H4 (cell line): Measurements from ENCODE around the gene TSPEAR. TPM values are rescaled to one million over a fixed set of nuclear protein-coding genes. Genes with fewer than 3 reads are reported as not detected.
"Not testable (repeated sequence)": the region's sequence is repeated elsewhere in the genome, so short reads cannot be mapped to it uniquely, and the experiment has no call there.

ENCODE experiments used
- DNase-seq: peaks from one replicate; pipeline ENCODE4 v3.0.0-alpha.2; 2015; ENCODE audit warnings: low spot score
- total RNA-seq: library from RNA; depleted of rRNA; stranded (reverse); fragments of >200 nt; shearing (Covaris generic); gene quantifications from 2 replicates; pipeline ENCODE4 v1.2.3, GENCODE V29; 2014

The TSPEAR gene
- total RNA-seq, 1 experiment from 2014 or later = 0.08 TPM

DNA sequence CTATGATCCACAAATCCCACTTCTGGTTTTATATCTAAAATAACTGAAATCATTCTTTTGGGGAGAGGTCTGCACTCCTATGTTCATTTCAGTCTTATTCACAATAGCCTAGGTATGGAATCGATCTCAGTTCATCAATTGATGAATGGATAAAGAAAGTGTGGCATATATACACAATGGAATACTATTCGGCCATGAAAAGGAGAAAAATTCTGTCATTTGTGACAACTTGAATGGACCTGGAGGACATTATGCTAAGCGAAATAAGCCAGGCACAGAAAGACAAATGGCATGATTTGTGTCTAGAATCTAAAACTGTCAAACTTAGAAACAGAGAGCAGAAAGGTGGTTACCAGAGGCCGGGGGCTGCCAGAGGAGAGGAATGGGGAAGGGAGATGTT is 104.9 kb downstream of the TSPEAR start:
- DNase-seq = no peak

GRCh38 chr21:44603911-44604310 is 107.5 kb downstream of the TSPEAR start:
- no peak for DNase-seq

- no peak for DNase-seq
These were observed 108.1 kb downstream of the TSPEAR start for GRCh38 chr21:44603109-44603875.

DNA sequence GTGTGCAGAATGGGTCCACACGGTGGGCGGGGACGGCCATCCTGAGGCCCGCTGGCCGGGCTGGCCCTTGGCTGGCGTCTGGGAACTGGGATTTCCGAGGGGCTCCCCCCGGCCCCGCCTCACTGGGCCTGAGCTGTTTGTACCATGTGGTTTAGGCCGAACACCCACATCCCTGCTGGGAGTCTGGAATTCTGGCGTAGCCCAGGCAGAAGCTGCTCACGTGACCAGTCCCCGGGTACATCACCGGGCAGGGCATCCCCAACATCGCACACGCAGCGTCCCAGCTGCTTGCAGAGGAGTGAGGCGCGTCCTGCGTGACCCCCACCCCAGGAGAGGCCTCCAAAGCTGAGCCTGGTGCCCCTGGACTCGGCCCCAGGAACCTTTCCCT is 108.9 kb downstream of the TSPEAR start:
- DNase-seq = no peak

GRCh38 chr21:44601596-44602462 is 109.5 kb downstream of the TSPEAR start:
- DNase-seq = no peak

GRCh38 chr21:44601091-44601490 is 110.3 kb downstream of the TSPEAR start:
- not testable (repeated sequence) for DNase-seq

DNA sequence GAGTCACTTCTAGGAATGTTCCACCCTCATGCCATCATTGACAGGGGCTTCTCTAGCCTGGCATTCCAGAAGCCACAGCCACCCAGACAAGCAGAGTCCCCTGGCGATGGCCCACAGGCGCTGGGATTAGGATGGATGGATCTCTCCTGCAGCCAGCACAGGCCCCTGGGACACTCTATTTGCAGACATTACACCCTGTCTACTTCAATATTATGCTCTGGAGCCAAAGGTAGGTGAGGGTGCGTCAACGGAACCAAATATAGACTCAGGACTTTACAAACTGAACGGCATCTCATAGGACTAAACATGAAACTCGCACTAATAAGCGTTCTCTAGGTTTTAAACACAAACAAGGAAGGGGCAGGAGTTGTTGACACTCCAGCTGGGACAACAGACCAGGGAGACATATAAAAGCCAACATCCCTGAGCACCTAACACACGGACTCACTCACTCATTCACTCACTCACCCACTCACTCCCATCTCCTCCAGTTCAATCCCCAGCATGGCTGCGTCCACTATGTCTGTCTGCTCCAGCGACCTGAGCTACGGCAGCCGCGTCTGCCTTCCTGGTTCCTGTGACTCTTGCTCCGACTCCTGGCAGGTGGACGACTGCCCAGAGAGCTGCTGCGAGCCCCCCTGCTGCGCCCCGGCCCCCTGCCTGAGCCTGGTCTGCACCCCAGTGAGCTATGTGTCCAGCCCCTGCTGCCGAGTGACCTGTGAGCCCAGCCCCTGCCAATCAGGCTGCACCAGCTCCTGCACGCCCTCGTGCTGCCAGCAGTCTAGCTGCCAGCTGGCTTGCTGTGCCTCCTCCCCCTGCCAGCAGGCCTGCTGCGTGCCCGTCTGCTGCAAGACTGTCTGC is 111.0 kb downstream of the TSPEAR start, which contains the start of gene KRTAP10-7:
Gene KRTAP10-7 (plus strand): TSS at position 480 of the 861 bp plus-strand sequence. CDS start 25 bp downstream, at position 505.
- not testable (repeated sequence) for DNase-seq

DNA sequence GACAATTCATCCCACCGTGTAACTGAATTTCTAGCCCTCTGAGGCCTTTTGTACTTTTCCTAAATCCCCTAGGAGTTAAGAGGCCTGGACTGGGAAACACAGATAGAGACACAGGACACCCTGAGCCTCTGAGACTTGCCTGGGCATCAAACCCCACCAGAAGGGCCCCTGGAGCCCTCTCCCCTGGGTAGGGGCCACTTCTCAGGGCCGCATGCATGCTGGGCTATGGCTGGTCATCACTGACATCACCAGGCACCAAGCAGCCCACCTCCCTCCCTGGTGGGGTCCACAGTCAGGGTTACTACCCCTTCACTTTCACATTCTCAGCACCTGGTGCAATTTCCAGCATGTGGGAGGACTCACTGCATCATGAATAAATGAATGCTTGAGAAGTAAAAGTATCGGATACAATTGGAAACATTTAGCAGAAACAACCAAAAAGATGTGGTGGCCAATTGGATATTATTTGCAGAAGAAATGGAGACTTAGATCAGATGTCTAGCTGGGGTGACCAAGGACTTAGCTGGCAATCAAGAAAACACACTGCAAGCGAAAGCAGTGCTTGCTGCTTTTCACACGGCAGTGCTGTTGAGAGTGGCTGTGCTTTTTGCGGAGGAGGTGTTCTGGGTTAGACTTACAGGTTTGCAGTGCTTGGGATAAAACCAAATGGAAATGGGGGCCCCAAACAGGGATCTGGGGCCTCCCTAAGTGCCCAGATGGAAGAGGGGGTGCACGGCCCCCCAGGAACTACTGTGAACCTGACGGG is 111.9 kb downstream of the TSPEAR start:
- no peak for DNase-seq

GRCh38 chr21:44598061-44598460 is 113.3 kb downstream of the TSPEAR start:
- DNase-seq = no peak

DNA sequence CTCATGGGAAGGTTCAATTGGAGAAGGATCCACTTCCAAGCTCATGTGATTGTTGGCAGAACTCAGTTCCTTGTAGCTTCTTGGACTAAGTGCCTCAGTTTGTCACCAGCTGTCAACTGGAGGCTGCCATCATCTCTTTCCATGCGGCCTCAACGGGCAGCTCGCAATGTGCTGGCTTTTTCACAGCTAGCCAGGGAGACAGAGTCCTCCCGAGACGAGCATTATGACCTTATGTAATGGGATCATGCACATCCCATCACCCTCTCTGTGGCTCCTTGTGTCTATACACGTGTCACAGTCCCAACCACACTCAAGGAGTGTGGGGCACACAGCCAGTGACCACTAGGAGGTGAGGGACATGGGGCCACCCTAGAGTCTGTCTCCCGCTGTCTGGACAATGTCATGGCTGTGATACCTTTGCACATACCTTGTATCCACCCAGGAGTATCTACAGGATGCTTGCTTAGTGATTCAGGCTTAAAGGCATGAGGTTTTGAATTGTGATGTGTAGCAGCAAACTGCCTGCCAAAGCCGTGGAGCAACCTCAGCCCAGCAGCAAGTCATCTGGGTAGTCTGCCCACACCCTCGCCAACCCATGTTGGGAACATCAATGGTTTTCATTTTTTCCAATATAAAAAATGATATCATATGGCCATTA is 115.2 kb downstream of the TSPEAR start:
- no peak for DNase-seq

DNA sequence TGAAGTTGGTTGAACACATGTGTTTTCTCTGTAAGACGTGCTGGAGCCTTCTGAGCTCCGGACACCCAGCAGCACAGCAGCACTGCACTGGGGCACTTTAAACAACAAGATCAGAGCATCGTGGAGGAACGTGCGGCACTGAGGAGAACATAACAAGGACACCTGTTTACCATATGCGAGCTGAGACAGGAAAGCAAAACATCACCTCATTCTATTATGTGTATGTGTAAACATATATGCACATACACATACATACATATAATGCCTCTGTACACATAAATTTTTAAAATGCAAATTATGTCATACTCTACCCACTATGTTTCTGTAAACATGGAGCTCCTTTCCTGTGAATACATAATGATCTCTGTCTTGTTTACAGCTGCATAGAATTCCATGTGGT is 115.8 kb downstream of the TSPEAR start:
- DNase-seq = no peak

DNA sequence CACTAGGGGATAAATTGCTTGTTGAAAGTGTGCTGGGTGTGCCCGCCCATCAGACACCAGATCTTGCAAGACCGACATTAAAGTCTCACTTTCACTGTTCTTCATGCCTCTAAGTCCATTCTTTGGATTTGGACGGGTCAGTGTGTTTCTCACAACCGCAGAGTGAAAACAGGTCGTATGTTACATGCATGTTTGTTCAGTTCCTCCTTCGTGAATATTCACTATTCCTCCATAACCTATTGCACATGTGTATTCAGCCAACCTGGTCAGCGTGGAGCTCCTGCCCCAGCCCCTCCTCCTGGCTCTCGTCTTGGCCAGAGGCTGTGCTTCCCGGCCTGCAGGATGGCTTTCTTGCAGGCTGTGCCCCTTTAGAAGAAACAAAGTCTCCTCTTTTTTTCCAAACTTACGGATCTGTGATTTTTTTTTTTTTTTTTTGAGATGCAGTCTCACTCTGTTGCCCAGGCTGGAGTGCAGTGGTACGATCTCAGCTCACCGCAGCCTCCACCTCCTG is 116.9 kb downstream of the TSPEAR start:
- DNase-seq = no peak

DNA sequence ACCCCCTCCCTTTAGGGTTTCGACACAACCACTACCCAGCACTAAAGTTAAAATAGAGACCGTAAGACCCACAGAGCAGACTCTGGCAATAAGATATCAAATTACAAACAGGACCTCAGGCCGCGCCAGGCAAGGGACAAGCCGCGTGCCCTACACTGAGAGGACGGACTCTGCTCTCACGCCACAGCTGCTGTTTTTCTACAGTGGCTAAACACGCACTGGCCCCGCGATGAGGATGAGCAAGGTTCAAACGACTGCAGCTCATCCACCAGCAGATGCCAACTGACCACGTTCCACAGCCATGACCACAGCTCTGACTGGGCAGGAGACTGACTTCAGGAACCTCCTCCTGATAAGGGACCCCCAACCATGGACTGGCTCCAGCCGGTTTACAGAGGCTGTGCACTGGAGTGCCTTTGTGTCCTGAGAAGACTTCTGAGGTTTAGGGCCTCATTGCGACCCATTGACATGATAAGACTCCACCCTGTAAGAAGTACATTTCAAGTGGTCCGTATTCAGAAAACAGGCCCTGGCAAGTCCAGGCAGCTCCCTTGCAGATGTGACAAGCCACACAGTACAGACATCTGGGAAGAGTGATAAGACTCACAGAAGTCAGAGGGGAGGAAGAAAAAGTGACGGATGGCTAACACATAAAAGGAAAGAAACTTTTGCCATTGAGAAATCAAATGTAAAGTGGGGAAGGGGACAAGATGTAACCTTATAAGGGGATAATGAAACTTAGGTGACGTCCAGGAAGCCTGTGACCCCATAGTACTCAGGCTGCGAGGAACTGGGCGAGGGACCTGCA is 117.6 kb downstream of the TSPEAR start:
- DNase-seq = no peak

DNA sequence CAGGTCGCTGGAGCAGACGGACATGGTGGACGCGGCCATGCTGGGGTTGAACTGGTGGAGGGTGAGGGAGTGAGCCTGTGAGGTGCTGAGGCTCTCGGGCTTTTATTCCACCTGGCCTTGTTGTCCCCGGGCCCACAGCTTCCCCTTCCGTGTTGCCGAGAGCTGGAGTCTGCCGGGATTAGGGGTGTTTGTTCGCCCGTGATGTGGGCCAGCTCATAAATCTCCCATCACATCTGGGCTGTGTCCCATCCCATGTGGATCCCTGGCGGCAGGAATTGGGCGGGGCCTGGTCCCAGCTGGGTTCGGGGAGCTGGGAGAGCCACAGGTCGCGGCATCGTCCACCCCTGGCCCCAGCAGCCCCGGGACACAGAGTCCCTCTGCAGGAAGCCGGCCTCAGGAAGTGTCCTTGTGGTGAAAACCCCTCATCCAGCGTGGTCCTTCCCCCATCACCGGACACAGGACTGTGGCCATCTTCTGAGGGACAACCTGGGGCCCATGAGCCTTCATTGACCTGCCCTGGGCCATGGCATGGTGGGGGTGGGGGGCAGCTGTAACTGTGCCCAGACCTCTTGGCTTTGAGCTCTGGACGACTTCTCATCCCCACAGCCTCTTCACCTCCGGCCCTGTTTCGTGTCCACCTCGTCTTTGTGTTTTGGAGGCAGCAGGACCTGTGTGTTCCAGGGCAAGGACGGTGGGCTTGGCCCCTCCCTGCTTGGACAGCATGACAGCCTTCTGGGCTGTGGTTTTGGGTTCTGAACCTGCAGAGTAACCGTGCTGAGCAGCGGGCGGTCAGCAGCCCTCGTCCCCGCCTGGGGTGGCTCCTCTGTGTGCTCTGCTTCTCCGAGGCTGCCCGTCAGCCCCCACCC is 118.7 kb downstream of the TSPEAR start, which contains the start of gene KRTAP10-6:
Gene KRTAP10-6 (minus strand): TSS at position 60 of the 866 bp plus-strand sequence. CDS start 21 bp downstream, at position 39.
- DNase-seq = no peak

- not testable (repeated sequence) for DNase-seq
These were observed 119.6 kb downstream of the TSPEAR start for GRCh38 chr21:44591801-44592130.

GRCh38 chr21:44590897-44591800 is 120.2 kb downstream of the TSPEAR start:
- DNase-seq = not testable (repeated sequence)

GRCh38 chr21:44590311-44590721 is 121.1 kb downstream of the TSPEAR start:
- no peak for DNase-seq
